ENCODE measurements around the gene ITGA6.

DNA sequence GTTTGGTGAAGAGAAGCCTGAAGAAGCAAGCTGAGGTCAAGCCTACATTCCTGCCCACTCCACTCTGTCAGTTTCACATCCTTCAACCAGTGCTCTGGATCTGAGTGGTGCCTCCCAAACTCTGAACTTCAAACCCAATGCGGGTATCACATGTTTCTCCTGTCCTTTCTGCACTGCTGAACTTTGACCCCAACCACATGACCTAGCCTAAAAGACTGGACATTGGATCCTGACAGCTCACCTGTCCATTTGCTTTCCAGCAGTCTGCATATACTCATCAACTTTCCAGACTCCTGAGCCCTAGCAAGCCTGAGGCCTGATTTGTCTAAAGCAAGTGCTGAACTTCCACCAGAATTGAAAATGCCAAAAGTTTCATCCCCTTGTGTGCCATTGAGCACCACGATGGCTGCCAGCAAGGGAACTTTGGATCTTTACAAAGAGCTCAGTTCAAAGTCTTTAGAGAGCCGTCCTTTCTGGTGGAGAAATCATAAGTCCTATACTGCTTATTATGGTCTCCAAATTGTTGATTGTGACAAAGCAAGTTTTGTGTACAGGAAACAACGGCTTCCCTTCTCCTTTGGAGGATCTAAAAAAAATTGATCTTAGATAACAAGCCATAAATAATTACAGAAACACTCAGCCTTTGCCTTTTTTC lies 37.6 kb upstream of the ITGA6 start:
- TF ChIP-seq, protein P1, sequence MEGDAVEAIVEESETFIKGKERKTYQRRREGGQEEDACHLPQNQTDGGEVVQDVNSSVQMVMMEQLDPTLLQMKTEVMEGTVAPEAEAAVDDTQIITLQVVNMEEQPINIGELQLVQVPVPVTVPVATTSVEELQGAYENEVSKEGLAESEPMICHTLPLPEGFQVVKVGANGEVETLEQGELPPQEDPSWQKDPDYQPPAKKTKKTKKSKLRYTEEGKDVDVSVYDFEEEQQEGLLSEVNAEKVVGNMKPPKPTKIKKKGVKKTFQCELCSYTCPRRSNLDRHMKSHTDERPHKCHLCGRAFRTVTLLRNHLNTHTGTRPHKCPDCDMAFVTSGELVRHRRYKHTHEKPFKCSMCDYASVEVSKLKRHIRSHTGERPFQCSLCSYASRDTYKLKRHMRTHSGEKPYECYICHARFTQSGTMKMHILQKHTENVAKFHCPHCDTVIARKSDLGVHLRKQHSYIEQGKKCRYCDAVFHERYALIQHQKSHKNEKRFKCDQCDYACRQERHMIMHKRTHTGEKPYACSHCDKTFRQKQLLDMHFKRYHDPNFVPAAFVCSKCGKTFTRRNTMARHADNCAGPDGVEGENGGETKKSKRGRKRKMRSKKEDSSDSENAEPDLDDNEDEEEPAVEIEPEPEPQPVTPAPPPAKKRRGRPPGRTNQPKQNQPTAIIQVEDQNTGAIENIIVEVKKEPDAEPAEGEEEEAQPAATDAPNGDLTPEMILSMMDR (IDR thresholded peaks at IDR 0.05; ENCODE audit: low read depth, low read length, poor library complexity, severe bottlenecking) = no peak
- TF ChIP-seq EZH2phosphoT487 (IDR thresholded peaks at IDR 0.05; ENCODE audit: borderline replicate concordance, low read length) = no peak

Measured in DOHH2 (cell line).